HG03280 (cell line): ENCODE data around the gene MAP3K4.

ENCODE experiments used
- ATAC-seq: cut with Tn5 transposase; IDR thresholded peaks from one replicate; pipeline ENCODE4 v1.9.1; 2021; ENCODE audit warnings: mild to moderate bottlenecking, moderate library complexity; ENCODE audit not compliant: unreplicated experiment

MAP3K4 gene

DNA sequence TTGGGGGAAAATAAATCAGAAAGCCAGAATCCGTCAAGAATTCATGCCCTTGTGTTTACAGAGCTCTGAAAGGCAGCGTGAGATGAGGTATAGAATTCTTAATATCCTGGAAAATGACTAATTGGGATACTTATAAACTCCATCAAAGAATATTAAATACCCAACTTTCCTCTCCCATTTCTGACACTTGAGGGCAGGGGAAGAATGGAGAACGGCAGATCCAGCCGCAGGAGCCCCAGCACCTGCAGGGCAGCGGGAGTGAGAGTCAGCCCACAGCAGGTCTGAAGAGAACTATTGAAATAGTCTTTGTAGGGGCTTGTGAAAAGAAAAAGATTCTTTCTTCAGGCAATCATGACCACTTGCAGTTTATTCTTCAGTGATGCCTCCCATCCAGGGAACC is 175.1 kb downstream of the MAP3K4 start:
- no peak for ATAC-seq
